Stimulated activated naive CD8-positive, alpha-beta T cell treated with anti-CD3 and anti-CD28 coated beads, Interleukin-15, Interleukin-2, amounts not matched to agents 100 ng/mL and 50 ng/mL, for 24 hours (primary cell): ENCODE data around the gene PPIH.
A peak's percentile ranks its signal among the peaks of the same experiment; 100 is the strongest.
"Not testable (repeated sequence)": the region's sequence is repeated elsewhere in the genome, so short reads cannot be mapped to it uniquely, and the experiment has no call there.

Experiments
- H3K27ac Mint-ChIP-seq: one replicate; pipeline ENCODE4 v1.8.0; 2021; ENCODE audit warnings: mild to moderate bottlenecking, mixed read lengths
- H3K27me3 Mint-ChIP-seq: one replicate; pipeline ENCODE4 v1.8.0; 2021; ENCODE audit warnings: mixed read lengths
- H3K36me3 Mint-ChIP-seq: one replicate; pipeline ENCODE4 v1.8.0; 2021; ENCODE audit warnings: low read depth, mixed read lengths
- H3K4me1 Mint-ChIP-seq: one replicate; pipeline ENCODE4 v1.8.0; 2021; ENCODE audit warnings: low read depth, mixed read lengths
- H3K4me3 Mint-ChIP-seq: one replicate; pipeline ENCODE4 v1.8.0; 2021; ENCODE audit warnings: mild to moderate bottlenecking, mixed read lengths
- H3K9me3 Mint-ChIP-seq: one replicate; pipeline ENCODE4 v1.8.0; 2021; ENCODE audit warnings: mixed read lengths

The PPIH gene

DNA sequence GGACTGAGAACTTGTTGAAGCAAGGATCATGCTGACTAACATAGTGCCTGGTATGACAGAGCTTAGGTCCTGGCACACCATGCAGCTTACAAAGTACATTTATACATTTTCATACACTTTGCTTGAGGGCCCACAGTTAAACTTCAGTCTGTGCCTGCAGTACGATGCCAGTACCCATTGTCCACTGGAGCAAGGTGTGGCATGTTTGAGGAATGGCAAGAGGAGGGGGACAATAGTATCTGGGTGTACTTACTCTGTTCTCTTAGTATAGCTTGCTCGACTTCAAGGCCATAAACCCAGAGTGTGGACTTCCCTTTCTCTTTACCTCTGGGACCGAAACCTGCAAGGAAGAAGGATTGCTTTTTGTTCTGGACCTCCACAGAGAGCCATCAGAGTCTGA, 17.2 kb downstream of the PPIH start:
- H3K27me3 Mint-ChIP-seq = no peaks in the 10 kb centered on the region
- peaks cover 39% of the 10 kb centered on the region for H3K36me3 Mint-ChIP-seq
- H3K4me1 Mint-ChIP-seq = peaks cover 8% of the 10 kb centered on the region
- H3K4me3 Mint-ChIP-seq = no peak overlapping the region
- H3K9me3 Mint-ChIP-seq = no peaks in the 10 kb centered on the region
- H3K27ac Mint-ChIP-seq = no peak overlapping the region

DNA sequence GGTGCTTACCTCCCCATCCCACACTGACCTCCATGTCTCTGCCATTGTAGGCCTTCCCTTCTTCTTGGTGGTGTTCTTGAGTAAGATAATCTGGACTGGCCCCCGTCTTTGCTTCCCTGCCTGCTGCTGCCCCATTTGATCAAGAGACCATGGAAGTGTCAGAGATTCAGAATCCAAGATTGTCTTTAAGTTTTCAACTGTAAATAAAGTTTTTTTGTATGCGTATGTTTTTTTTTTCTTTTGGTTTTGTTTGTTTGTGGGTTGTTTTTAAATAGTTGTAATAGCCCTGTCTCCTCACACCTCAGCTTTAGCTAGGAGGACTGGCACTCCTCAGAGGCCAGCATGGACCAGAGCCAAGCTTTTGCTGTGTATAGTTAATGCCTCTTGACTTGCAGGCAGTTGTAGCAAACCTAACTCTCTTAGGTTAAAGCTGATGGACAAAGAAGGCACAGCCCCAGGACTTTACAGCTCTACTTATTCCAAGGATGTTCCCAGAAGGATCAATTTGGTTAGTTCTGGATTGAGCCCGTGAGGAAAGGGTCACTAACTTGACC, 18.4 kb downstream of the PPIH start:
- H3K4me3 Mint-ChIP-seq = no peak overlapping the region
- no peaks in the 10 kb centered on the region for H3K27me3 Mint-ChIP-seq
- peaks cover 41% of the 10 kb centered on the region for H3K36me3 Mint-ChIP-seq
- peaks cover 19% of the 10 kb centered on the region for H3K4me1 Mint-ChIP-seq
- H3K27ac Mint-ChIP-seq = no peak overlapping the region
- H3K9me3 Mint-ChIP-seq = no peaks in the 10 kb centered on the region

DNA sequence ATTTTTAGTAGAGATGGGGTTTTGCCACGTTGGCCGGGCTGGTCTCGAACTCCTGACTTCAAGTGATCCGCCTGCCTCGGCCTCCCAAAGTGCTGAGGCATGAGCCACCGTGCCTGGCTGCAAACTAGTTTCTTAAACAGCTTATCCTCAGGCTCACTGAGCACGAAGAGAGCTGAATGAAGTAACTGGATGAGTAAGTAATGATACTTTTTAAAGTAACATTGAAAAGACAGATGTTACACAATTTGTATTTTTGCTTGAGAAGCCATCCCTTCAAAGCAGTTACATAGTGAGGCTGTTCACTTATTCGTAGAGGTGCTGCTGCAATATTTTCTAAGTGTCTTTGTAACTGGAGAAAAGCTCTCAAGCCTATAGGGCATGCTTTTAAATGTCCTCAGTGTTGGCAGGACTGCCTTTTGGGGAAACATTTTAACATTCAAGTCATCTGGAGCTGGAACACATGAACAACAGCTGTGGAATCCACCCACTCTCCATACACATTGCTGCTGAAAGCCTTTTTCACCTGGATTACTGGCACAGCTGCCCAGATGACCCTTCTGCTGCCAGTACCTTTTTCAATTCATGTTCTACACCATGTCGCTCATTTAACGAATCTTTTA, 21.3 kb downstream of the PPIH start:
- peaks cover 30% of the 10 kb centered on the region for H3K36me3 Mint-ChIP-seq
- H3K27me3 Mint-ChIP-seq = no peaks in the 10 kb centered on the region
- no peaks in the 10 kb centered on the region for H3K9me3 Mint-ChIP-seq
- peak overlapping the region; percentile 98 for H3K4me3 Mint-ChIP-seq
- no peak overlapping the region for H3K27ac Mint-ChIP-seq
- H3K4me1 Mint-ChIP-seq = peaks cover 34% of the 10 kb centered on the region

DNA sequence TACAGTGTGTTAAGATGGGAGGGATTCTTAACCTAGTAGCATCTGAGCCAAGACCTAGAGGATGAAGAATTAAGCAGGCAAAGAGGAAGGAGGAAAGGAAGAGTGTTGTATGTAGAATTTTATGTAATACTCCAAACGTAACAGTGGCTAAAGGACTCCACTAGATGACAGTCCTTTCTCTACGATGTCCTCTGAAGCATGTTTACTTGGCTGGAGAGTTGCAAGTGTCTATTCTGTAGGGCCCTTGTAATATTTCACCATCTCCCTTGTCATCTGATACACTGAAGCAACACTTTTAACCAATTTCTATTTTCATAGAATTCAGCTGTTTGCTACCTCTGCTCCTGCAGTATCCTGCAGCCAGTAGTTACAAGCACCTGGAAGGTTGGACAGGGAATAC, 21.8 kb downstream of the PPIH start:
- no peak overlapping the region for H3K27ac Mint-ChIP-seq
- H3K4me1 Mint-ChIP-seq = peaks cover 40% of the 10 kb centered on the region
- no peaks in the 10 kb centered on the region for H3K9me3 Mint-ChIP-seq
- H3K4me3 Mint-ChIP-seq = peak overlapping the region; percentile 98
- peaks cover 31% of the 10 kb centered on the region for H3K36me3 Mint-ChIP-seq
- H3K27me3 Mint-ChIP-seq = no peaks in the 10 kb centered on the region

DNA sequence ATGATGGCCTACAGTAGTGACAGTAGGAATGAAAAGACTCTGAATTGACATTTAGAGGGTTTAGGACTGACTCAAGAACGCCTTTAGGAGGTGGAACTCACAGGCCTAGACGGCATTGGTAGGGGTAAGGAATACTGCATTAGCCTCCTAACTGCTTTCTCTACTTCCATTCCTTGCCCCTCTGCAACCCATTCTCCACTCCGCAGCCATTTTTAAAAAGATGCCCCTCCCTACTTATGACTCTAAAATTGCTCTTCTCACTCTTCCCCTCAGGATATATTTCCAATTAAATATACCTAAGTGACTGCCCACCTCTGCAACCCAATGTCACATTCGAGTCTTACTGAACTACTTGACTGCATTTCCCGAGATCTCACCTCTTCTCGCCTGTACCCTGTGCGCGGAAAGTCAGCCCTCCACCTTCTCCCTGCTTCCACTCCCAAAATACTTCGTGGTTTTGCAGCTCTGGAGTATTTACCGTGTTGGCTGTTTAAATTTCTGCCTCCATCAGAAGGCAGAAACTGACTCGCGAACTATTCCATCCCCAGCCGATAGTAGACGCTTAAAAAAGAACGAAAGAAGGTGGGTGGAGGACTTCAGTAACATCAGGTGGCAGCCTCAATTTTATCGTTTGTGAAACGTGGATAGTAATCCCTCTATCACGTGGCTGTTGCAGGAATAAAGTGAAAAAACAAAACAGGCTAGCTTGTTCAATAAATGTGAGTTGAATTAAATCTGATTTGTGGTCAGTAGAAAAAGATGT, 22.9 kb downstream of the PPIH start:
- peak overlapping the region; percentile 98 for H3K27ac Mint-ChIP-seq
- peaks cover 50% of the 10 kb centered on the region for H3K4me1 Mint-ChIP-seq
- peaks cover 36% of the 10 kb centered on the region for H3K36me3 Mint-ChIP-seq
- H3K9me3 Mint-ChIP-seq = no peaks in the 10 kb centered on the region
- no peaks in the 10 kb centered on the region for H3K27me3 Mint-ChIP-seq
- H3K4me3 Mint-ChIP-seq = peak overlapping the region; percentile 98

DNA sequence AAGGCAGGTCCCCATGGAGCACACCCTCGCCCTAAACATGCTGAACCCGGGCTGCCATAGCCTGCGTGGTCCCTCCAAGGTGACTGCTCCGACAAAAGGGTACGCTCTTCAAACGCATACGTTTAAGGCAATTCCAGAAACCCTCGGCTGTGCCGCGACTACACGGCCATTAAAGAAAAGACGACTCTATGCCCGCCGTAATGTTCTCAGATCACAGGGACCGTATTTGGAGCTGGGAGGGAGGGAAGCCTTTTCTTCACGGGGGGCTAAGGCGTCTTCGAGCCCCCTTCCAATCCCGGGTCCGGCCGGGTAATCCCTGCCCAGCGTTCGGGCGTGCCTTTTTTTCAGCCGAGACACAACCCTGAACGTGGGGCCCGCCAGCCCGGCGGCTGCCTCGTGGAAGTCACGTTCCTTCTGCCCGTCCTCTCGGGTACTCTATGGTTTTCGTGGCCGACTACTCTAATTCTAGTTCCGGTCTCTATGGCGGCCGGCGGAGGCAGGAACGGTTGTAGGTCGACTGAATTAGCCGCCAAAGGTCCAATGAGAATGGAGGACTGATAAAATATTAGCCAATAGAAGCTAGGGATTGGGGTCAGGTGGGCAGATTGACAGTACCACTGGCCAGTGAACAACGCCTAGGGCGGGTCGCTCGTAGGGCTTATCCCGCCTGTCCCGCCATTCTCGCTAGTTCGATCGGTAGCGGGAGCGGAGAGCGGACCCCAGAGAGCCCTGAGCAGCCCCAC, 23.7 kb downstream of the PPIH start, which contains the start of gene YBX1:
TSS of gene YBX1 (plus strand) at position 678 of the 743 bp plus-strand sequence. CDS start 148 bp downstream, outside the sequence.
- H3K27ac Mint-ChIP-seq = peak within 1 kb of the TSS; percentile 98
- H3K27me3 Mint-ChIP-seq = no peaks in the 10 kb centered on the region
- peaks cover 59% of the 10 kb centered on the region for H3K4me1 Mint-ChIP-seq
- peaks cover 44% of the 10 kb centered on the region for H3K36me3 Mint-ChIP-seq
- peak within 1 kb of the TSS; percentile 98 for H3K4me3 Mint-ChIP-seq
- no peaks in the 10 kb centered on the region for H3K9me3 Mint-ChIP-seq

DNA sequence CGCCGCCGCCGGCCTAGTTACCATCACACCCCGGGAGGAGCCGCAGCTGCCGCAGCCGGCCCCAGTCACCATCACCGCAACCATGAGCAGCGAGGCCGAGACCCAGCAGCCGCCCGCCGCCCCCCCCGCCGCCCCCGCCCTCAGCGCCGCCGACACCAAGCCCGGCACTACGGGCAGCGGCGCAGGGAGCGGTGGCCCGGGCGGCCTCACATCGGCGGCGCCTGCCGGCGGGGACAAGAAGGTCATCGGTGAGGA, 24.2 kb downstream of the PPIH start:
- H3K4me1 Mint-ChIP-seq = peaks cover 64% of the 10 kb centered on the region
- H3K4me3 Mint-ChIP-seq = peak overlapping the region; percentile 98
- H3K27ac Mint-ChIP-seq = peak overlapping the region; percentile 98
- not testable (repeated sequence) for H3K27me3 Mint-ChIP-seq, H3K9me3 Mint-ChIP-seq
- peaks cover 49% of the 10 kb centered on the region for H3K36me3 Mint-ChIP-seq

DNA sequence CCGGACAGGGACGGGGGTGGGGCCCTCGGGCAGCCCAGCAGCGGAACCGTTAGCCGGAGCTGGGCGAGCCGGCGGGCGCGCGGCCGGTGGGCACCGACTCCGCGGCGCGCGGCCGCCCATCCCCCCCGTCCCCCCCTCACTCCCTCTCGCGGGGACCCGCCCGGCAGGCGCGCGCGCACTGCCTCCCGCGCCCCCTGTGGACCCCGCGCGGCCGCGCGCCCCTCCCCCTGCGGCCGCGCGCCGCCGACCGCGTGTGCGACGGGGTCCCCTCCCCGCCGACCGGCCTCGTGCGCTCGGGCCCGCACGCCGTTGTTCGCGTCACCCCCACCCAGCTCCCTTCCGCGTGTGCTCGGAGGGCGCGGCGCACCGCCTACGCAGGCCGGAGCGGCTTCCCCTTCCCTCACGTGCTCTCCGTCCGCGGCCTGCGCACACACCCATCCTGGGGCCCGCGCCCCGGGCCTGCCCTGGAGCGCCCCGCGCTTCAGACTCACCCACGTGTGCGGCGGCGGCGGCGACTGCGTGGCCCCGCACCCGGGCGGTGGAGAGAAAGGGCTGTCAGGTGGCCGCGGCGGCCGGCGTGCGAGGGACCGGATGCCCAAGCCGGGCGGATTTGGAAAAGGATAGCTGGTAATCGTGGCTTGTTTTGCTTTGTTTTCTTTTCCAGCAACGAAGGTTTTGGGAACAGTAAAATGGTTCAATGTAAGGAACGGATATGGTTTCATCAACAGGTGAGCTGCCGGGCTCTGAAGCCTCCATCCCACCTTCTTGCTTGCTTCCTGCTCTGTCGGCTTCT, 24.7 kb downstream of the PPIH start:
- H3K4me3 Mint-ChIP-seq = peak overlapping the region; percentile 98
- H3K36me3 Mint-ChIP-seq = peaks cover 55% of the 10 kb centered on the region
- peaks cover 69% of the 10 kb centered on the region for H3K4me1 Mint-ChIP-seq
- H3K27me3 Mint-ChIP-seq = no peaks in the 10 kb centered on the region
- H3K27ac Mint-ChIP-seq = peak overlapping the region; percentile 96
- H3K9me3 Mint-ChIP-seq = no peaks in the 10 kb centered on the region

DNA sequence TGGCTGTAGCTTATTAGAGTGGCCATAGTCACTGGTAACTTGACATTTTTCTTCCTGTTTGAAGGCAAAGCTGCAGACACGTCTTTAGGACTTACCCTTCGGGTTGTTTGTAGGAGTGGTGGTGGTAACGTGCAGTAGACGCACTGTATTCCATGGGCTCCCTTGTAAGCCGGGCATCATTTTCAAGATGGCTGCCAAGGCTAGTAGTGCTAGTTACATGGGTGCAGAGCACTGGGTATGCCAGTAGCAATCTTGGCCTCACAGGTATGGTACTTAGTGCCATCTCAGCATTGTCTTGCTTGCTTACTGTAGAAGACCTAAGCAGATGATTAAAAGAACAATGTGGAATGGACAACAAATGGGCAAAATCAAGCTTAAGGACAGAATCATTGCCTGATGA, 25.9 kb downstream of the PPIH start:
- Mint-ChIP-seq H3K27me3 (no peaks in the 10 kb centered on the region), H3K36me3 (peaks cover 67% of the 10 kb centered on the region), H3K9me3 (no peaks in the 10 kb centered on the region), H3K4me3 (peak overlapping the region; percentile 98), H3K27ac (peak overlapping the region; percentile 96), H3K4me1 (peaks cover 81% of the 10 kb centered on the region)

DNA sequence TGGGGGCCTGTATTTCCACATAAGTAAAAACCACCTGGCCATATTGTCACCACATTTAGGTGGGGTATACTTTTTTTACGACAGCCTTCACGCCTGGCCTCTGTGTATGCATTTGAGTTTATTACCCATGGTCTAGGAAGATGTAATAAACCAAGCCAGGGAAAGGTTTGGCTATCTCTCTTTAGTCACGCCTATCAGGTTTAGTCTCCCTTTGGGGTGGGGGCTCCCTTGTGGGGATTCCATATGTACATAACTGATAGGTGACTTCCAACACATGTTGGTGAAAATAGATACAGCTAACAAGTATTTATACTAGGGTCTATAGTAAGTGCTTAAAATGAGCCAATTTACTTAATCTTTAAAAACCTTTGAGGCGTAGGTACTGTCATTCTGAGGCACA, 28.2 kb downstream of the PPIH start:
- Mint-ChIP-seq H3K4me1 (peaks cover 86% of the 10 kb centered on the region), H3K36me3 (peaks cover 82% of the 10 kb centered on the region), H3K27ac (no peak overlapping the region), H3K27me3 (no peaks in the 10 kb centered on the region), H3K4me3 (peak overlapping the region; percentile 98), H3K9me3 (no peaks in the 10 kb centered on the region)

DNA sequence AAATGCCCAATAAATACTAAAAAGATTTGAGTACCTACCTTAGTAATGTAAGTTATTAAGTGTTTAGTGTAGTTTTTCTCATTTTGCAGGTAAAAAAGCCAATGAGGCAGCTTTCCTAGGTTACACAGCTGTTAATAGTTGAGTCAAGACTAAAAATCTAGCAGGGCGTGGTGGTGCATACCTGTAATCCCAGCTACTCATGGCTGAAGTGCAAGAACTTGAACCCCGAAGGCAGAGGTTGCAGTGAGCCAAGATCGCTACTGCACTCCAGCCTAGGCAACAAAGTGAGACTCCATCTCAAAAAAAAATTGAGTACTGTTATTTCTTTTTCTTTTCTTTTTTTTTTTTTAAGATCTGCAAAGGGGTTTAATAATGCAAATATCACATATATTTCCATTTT, 31.7 kb downstream of the PPIH start:
- Mint-ChIP-seq H3K4me1 (peaks cover 93% of the 10 kb centered on the region), H3K4me3 (peak overlapping the region; percentile 67), H3K27ac (peak overlapping the region; percentile 68), H3K27me3 (no peaks in the 10 kb centered on the region), H3K9me3 (no peaks in the 10 kb centered on the region), H3K36me3 (peaks cover 96% of the 10 kb centered on the region)

DNA sequence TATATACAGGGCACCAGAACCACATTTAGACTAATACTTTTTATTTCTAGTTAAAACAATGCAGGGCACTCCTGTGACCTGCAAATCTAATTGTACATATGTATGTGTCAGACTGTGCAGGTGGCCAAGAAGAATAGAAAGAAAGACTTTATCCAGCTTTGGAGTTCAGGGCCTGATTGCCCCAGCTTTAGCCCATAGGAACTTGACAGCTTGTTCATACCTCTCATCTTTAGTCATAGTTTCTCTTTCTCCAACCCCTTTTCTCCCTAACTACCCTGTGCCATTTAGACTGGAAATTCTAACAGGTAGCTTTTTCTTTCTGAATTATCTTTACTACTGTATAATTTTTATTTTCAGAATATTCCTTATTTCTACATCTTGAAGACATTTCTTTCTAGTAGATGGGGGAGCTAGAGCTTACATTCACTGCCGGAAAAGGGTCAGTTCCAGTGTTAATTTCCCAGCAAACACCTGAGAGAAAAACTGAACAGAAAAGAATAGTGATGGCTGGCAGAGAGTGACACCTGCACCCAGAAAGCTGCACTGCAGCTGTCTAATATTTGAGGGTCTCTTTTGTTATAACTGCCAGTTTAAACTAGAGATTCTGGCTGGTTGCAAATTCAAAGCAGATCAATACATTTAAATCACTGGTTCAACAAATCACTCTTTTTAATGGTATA, 32.4 kb downstream of the PPIH start:
- H3K9me3 Mint-ChIP-seq = no peaks in the 10 kb centered on the region
- no peaks in the 10 kb centered on the region for H3K27me3 Mint-ChIP-seq
- H3K4me1 Mint-ChIP-seq = peaks cover 90% of the 10 kb centered on the region
- H3K36me3 Mint-ChIP-seq = peaks cover 96% of the 10 kb centered on the region
- H3K27ac Mint-ChIP-seq = peak overlapping the region; percentile 79
- H3K4me3 Mint-ChIP-seq = peak overlapping the region; percentile 45

DNA sequence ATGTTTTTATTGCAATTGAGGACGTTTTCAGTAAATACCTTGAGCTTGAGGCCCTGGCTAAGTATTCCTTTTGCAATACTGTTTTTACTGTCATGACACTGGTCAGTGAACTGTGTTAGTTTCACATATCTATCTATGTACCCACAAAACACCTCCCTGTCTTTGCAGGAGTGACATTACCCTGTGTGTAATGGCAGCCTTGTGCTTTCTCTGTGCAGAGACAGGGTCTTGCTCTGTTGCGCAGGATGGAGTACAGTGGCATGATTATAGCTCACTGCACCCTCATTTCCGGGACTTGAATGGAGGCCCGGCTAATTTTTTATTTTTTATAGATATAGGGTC, 32.9 kb downstream of the PPIH start:
- H3K27ac Mint-ChIP-seq = peak overlapping the region; percentile 79
- no peaks in the 10 kb centered on the region for H3K27me3 Mint-ChIP-seq
- peak overlapping the region; percentile 45 for H3K4me3 Mint-ChIP-seq
- H3K4me1 Mint-ChIP-seq = peaks cover 90% of the 10 kb centered on the region
- no peaks in the 10 kb centered on the region for H3K9me3 Mint-ChIP-seq
- peaks cover 96% of the 10 kb centered on the region for H3K36me3 Mint-ChIP-seq

DNA sequence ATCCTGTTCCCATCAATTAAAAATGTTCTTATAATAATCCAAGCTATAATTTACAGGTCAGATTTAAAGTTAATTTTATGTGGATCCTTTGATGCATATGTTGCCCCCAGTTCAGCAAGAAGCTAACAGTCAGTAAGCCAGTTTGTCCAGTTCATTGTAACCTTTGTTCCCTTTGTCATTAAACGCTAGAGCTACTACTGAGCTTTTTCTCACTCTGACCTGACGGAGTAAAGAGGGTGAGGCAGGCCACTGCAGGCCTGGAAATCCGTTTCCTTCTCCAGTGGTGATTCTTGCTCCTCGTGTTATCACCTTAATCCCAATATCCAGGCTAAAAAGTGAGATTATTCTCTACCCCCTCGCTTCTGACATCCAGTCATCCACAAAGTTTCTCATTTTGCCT, 34.2 kb downstream of the PPIH start:
- no peaks in the 10 kb centered on the region for H3K9me3 Mint-ChIP-seq
- H3K36me3 Mint-ChIP-seq = peaks cover 94% of the 10 kb centered on the region
- peak overlapping the region; percentile 82 for H3K27ac Mint-ChIP-seq
- H3K27me3 Mint-ChIP-seq = no peaks in the 10 kb centered on the region
- peaks cover 77% of the 10 kb centered on the region for H3K4me1 Mint-ChIP-seq
- H3K4me3 Mint-ChIP-seq = peak overlapping the region; percentile 47
